C4-2B (cell line): ENCODE results near the gene DLGAP1.

Experiments used
- CTCF ChIP-seq: fragments of 450-650 bp; conservative IDR thresholded peaks from 2 replicates; pipeline ENCODE4 v1.5.1; 2017; ENCODE audit warnings: mild to moderate bottlenecking
- ZFX ChIP-seq: fragments of 450-650 bp; IDR thresholded peaks from 2 replicates; pipeline ENCODE4 v1.6.1; 2017

- TF ChIP-seq CTCF (no peak), ZFX (no peak)
Observed at GRCh38 chr18:4196351-4196750, 258.8 kb downstream of the DLGAP1 start.
